Pons (tissue), 1 donor: Measurements from ENCODE around the gene SLF2.
"Not testable (repeated sequence)": the region's sequence is repeated elsewhere in the genome, so short reads cannot be mapped to it uniquely, and the experiment has no call there.

Experiments used
- DNase-seq: peaks from one replicate; pipeline ENCODE4 v3.0.0-alpha.2; 2016; ENCODE audit warnings: low spot score

Gene SLF2

GRCh38 chr10:100962351-100963080 lies 49.8 kb downstream of the SLF2 start:
- DNase-seq = no peak

- DNase-seq = no peak
These were observed 51.1 kb downstream of the SLF2 start for GRCh38 chr10:100963826-100964225.

GRCh38 chr10:100965820-100966219 lies 53.1 kb downstream of the SLF2 start:
- no peak for DNase-seq

GRCh38 chr10:100966887-100967286 lies 54.1 kb downstream of the SLF2 start:
- no peak for DNase-seq

GRCh38 chr10:100967332-100967731 lies 54.6 kb downstream of the SLF2 start:
- DNase-seq = no peak

- no peak for DNase-seq
These were observed 55.4 kb downstream of the SLF2 start for GRCh38 chr10:100968062-100968736.

GRCh38 chr10:100968863-100969186 lies 56.1 kb downstream of the SLF2 start:
- no peak for DNase-seq

- DNase-seq = no peak
These were observed 56.7 kb downstream of the SLF2 start, which contains the start of gene SEMA4G for GRCh38 chr10:100969187-100970075. Gene SEMA4G, plus strand, starts transcription at chr10:100969504. Its CDS starts 3,409 bp downstream, at chr10:100972913.

GRCh38 chr10:100970076-100970913 lies 57.5 kb downstream of the SLF2 start:
- DNase-seq = no peak

GRCh38 chr10:100970914-100971811 lies 58.4 kb downstream of the SLF2 start:
- no peak for DNase-seq

GRCh38 chr10:100972115-100972903 lies 59.5 kb downstream of the SLF2 start:
- DNase-seq = no peak

GRCh38 chr10:100972904-100973535 lies 60.3 kb downstream of the SLF2 start:
- no peak for DNase-seq

- not testable (repeated sequence) for DNase-seq
These were observed 62.6 kb downstream of the SLF2 start for GRCh38 chr10:100975397-100975796.

- DNase-seq = no peak
These were observed 64.1 kb downstream of the SLF2 start for GRCh38 chr10:100976906-100977305.

GRCh38 chr10:100977436-100977835 lies 64.7 kb downstream of the SLF2 start:
- DNase-seq = no peak

- DNase-seq = no peak
These were observed 65.5 kb downstream of the SLF2 start for GRCh38 chr10:100978121-100978900.

- DNase-seq = no peak
These were observed 66.1 kb downstream of the SLF2 start for GRCh38 chr10:100978901-100979195.

- DNase-seq = no peak
These were observed 67.1 kb downstream of the SLF2 start for GRCh38 chr10:100979791-100980272.

GRCh38 chr10:100980311-100980710 lies 67.5 kb downstream of the SLF2 start:
- DNase-seq = no peak
